ENCODE results near the gene CAMTA1. TPM values are rescaled to one million over a fixed set of nuclear protein-coding genes. Genes with fewer than 3 reads are reported as not detected.

Gene CAMTA1
- total RNA-seq, 2 experiments from 2014 or later = 43.3 to 46.0 TPM

GRCh38 chr1:7524341-7525337, 739.4 kb downstream of the CAMTA1 start:
- H3K36me3 Mint-ChIP-seq (ENCODE audit: low read depth) = no peaks in the 10 kb centered on the region
- CTCF ChIA-PET = no interaction called here

GRCh38 chr1:7525338-7526063, 740.2 kb downstream of the CAMTA1 start:
- no peaks in the 10 kb centered on the region for H3K9me3 Mint-ChIP-seq (ENCODE audit: insufficient read depth)
- H3K27me3 Mint-ChIP-seq (ENCODE audit: low read depth) = no peaks in the 10 kb centered on the region
- H3K27ac Mint-ChIP-seq = no peak overlapping the region
- POLR2A ChIA-PET = no interaction called here
- no peaks in the 10 kb centered on the region for H3K4me1 Mint-ChIP-seq (ENCODE audit: low read depth)
- ATAC-seq = no peak
- no peak overlapping the region for H3K4me3 Mint-ChIP-seq
- CTCF ChIA-PET = no interaction called here
- H3K36me3 Mint-ChIP-seq (ENCODE audit: low read depth) = no peaks in the 10 kb centered on the region
- no peak for DNase-seq

More at GRCh38 chr1:7524341-7525337, 739.4 kb downstream of the CAMTA1 start:
- Mint-ChIP-seq H3K4me1 (ENCODE audit: low read depth) (no peaks in the 10 kb centered on the region), H3K9me3 (ENCODE audit: insufficient read depth) (no peaks in the 10 kb centered on the region), H3K4me3 (no peak overlapping the region), H3K27me3 (ENCODE audit: low read depth) (no peaks in the 10 kb centered on the region), H3K27ac (no peak overlapping the region)
- ATAC-seq (no peak), DNase-seq (no peak)
- POLR2A ChIA-PET = no interaction called here

GRCh38 chr1:7526196-7526866, 741.1 kb downstream of the CAMTA1 start:
- no peaks in the 10 kb centered on the region for H3K4me1 Mint-ChIP-seq (ENCODE audit: low read depth)
- no peak overlapping the region for H3K27ac Mint-ChIP-seq
- POLR2A ChIA-PET = no interaction called here
- H3K27me3 Mint-ChIP-seq (ENCODE audit: low read depth) = no peaks in the 10 kb centered on the region
- DNase-seq (no peak), ATAC-seq (no peak)
- H3K9me3 Mint-ChIP-seq (ENCODE audit: insufficient read depth) = no peaks in the 10 kb centered on the region
- no peak overlapping the region for H3K4me3 Mint-ChIP-seq
- no peaks in the 10 kb centered on the region for H3K36me3 Mint-ChIP-seq (ENCODE audit: low read depth)
- CTCF ChIA-PET = no interaction called here

- CTCF ChIA-PET = no interaction called here
- no peak overlapping the region for H3K4me3 Mint-ChIP-seq
- no peaks in the 10 kb centered on the region for H3K36me3 Mint-ChIP-seq (ENCODE audit: low read depth)
- DNase-seq (no peak), ATAC-seq (no peak)
- no peak overlapping the region for H3K27ac Mint-ChIP-seq
- H3K9me3 Mint-ChIP-seq (ENCODE audit: insufficient read depth) = no peaks in the 10 kb centered on the region
- no peaks in the 10 kb centered on the region for H3K4me1 Mint-ChIP-seq (ENCODE audit: low read depth)
- POLR2A ChIA-PET = no interaction called here
- no peaks in the 10 kb centered on the region for H3K27me3 Mint-ChIP-seq (ENCODE audit: low read depth)
Observed at GRCh38 chr1:7526867-7527732, 741.8 kb downstream of the CAMTA1 start.

- ATAC-seq (no peak), DNase-seq (no peak)
- no peaks in the 10 kb centered on the region for H3K4me1 Mint-ChIP-seq (ENCODE audit: low read depth)
- CTCF ChIA-PET = no interaction called here
- no peak overlapping the region for H3K27ac Mint-ChIP-seq
- no peaks in the 10 kb centered on the region for H3K36me3 Mint-ChIP-seq (ENCODE audit: low read depth)
- no peaks in the 10 kb centered on the region for H3K27me3 Mint-ChIP-seq (ENCODE audit: low read depth)
- H3K4me3 Mint-ChIP-seq = no peak overlapping the region
- POLR2A ChIA-PET = no interaction called here
- no peaks in the 10 kb centered on the region for H3K9me3 Mint-ChIP-seq (ENCODE audit: insufficient read depth)
Observed at GRCh38 chr1:7527733-7528045, 742.4 kb downstream of the CAMTA1 start.

- Mint-ChIP-seq H3K27ac (no peak overlapping the region), H3K9me3 (ENCODE audit: insufficient read depth) (no peaks in the 10 kb centered on the region), H3K27me3 (ENCODE audit: low read depth) (no peaks in the 10 kb centered on the region), H3K36me3 (ENCODE audit: low read depth) (no peaks in the 10 kb centered on the region), H3K4me1 (ENCODE audit: low read depth) (no peaks in the 10 kb centered on the region), H3K4me3 (no peak overlapping the region)
- DNase-seq (no peak), ATAC-seq (no peak)
- ChIA-PET POLR2A (no interaction called here), CTCF (no interaction called here)
Observed at GRCh38 chr1:7528386-7529198, 743.3 kb downstream of the CAMTA1 start.

GRCh38 chr1:7529917-7530316, 744.7 kb downstream of the CAMTA1 start:
- DNase-seq = no peak
- Mint-ChIP-seq H3K27me3 (ENCODE audit: low read depth) (no peaks in the 10 kb centered on the region), H3K27ac (no peak overlapping the region), H3K36me3 (ENCODE audit: low read depth) (no peaks in the 10 kb centered on the region), H3K4me1 (ENCODE audit: low read depth) (no peaks in the 10 kb centered on the region), H3K4me3 (no peak overlapping the region), H3K9me3 (ENCODE audit: insufficient read depth) (no peaks in the 10 kb centered on the region)
- ChIA-PET CTCF (no interaction called here), POLR2A (no interaction called here)
- no peak for ATAC-seq

- POLR2A ChIA-PET = no interaction called here
Observed at GRCh38 chr1:7531562-7532340, 746.5 kb downstream of the CAMTA1 start.

GRCh38 chr1:7533006-7533405, 747.8 kb downstream of the CAMTA1 start:
- ChIA-PET POLR2A (no interaction called here), CTCF (no interaction called here)
- Mint-ChIP-seq H3K27ac (no peak overlapping the region), H3K4me1 (ENCODE audit: low read depth) (no peaks in the 10 kb centered on the region), H3K4me3 (no peak overlapping the region), H3K36me3 (ENCODE audit: low read depth) (no peaks in the 10 kb centered on the region), H3K27me3 (ENCODE audit: low read depth) (no peaks in the 10 kb centered on the region), H3K9me3 (ENCODE audit: insufficient read depth) (no peaks in the 10 kb centered on the region)
- no peak for ATAC-seq
- DNase-seq = no peak

More at GRCh38 chr1:7531562-7532340, 746.5 kb downstream of the CAMTA1 start:
- DNase-seq (no peak), ATAC-seq (no peak)
- H3K4me3 Mint-ChIP-seq = no peak overlapping the region
- no peaks in the 10 kb centered on the region for H3K4me1 Mint-ChIP-seq (ENCODE audit: low read depth)
- no peaks in the 10 kb centered on the region for H3K9me3 Mint-ChIP-seq (ENCODE audit: insufficient read depth)
- no peaks in the 10 kb centered on the region for H3K27me3 Mint-ChIP-seq (ENCODE audit: low read depth)
- CTCF ChIA-PET = no interaction called here
- no peaks in the 10 kb centered on the region for H3K36me3 Mint-ChIP-seq (ENCODE audit: low read depth)
- no peak overlapping the region for H3K27ac Mint-ChIP-seq

GRCh38 chr1:7534061-7534825, 749.0 kb downstream of the CAMTA1 start:
- ATAC-seq = no peak
- Mint-ChIP-seq H3K4me1 (ENCODE audit: low read depth) (no peaks in the 10 kb centered on the region), H3K27me3 (ENCODE audit: low read depth) (no peaks in the 10 kb centered on the region), H3K36me3 (ENCODE audit: low read depth) (no peaks in the 10 kb centered on the region), H3K4me3 (no peak overlapping the region), H3K27ac (no peak overlapping the region), H3K9me3 (ENCODE audit: insufficient read depth) (no peaks in the 10 kb centered on the region)
- DNase-seq = no peak
- ChIA-PET POLR2A (no interaction called here), CTCF (no interaction called here)
